Pancreas (tissue), 10 donors: ENCODE results near the gene PAPSS2. TPM values are rescaled to one million over a fixed set of nuclear protein-coding genes. Genes with fewer than 3 reads are reported as not detected.

Experiments
- ATAC-seq, 4 donors: fragments of 200-7000 bp; cut with Tn5 transposase; one replicate each; pipeline versions ENCODE4 v1.8.0 to v1.9.1; 2020; ENCODE audit warnings: mild to moderate bottlenecking in 4 of 4, moderate library complexity in 4 of 4
- DNase-seq, 6 donors: peaks; one replicate each; pipeline ENCODE4 v3.0.0-alpha.2; 2020
- FAIRE-seq: peaks from 2 replicates; lab custom pipeline; 2012; peaks lifted over from hg19 to GRCh38; lab: Jason Lieb, UNC
- H3K27ac ChIP-seq, 4 donors: fragments of 200-600 bp; sonication (generic); 1 replicate in 3 of 4; 2 replicates in 1 of 4; pipeline versions ENCODE4 v1.5.0 to v1.8.0; 2020
- H3K27me3 ChIP-seq, 4 donors: fragments of 200-600 bp; one replicate each; pipeline ENCODE4 v1.8.0; 2021
- H3K36me3 ChIP-seq, 3 donors: fragments of 200-600 bp; sonication (generic) in 1 of 3; one replicate each; pipeline versions ENCODE4 v1.5.0 to v1.8.0; 2020 to 2021
- H3K4me1 ChIP-seq, 3 donors: fragments of 200-600 bp; one replicate each; pipeline ENCODE4 v1.8.0; 2021
- H3K4me3 ChIP-seq, 4 donors: fragments of 200-600 bp; sonication (generic) in 2 of 4; one replicate each; pipeline versions ENCODE4 v1.5.0 to v1.8.0; 2020 to 2021
- H3K9me3 ChIP-seq, 4 donors: fragments of 200-600 bp; one replicate each; pipeline ENCODE4 v1.8.0; 2021
- CTCF ChIP-seq, 4 donors: fragments of 200-600 bp; sonication (generic) in 3 of 4; IDR thresholded peaks; one replicate each; pipeline versions ENCODE4 v1.5.0 to v1.8.0; 2021; ENCODE audit warnings: antibody characterized with exemption in 4 of 4
- WGBS, 2 donors: extraction: QIAGEN DNeasy Blood & Tissue Kit; methylation state at CpG; one replicate each; pipeline ENCODE4 v1.1.7; 2013; 5-methylcytosine and 5-hydroxymethylcytosine counted together
- intact Hi-C, 3 donors: fragments of 100-400 bp; cut with DNase I; formaldehyde crosslinking; loops; one replicate each; pipeline versions ENCODE4 v1.11.1 to v1.14.2; 2022
- polyA plus RNA-seq, 2 donors: library from polyadenylated mRNA; stranded (reverse); fragments of 200-250 nt; gene quantifications; one replicate each; pipeline ENCODE4 v1.2.3, GENCODE V29; 2013
- total RNA-seq, 6 donors: library from RNA; stranded (reverse); fragmentation: NEBNext Ultra II Directional in 4 of 6; extraction: Animal tissue kit (Norgen Biotek cat#: 25700) in 4 of 6; gene quantifications; one replicate each; pipeline versions ENCODE4 v1.2.1 to v1.2.4, GENCODE V29; 2021 to 2023
- donor health status: healthy with polysubstance abuse.
- donor health status: DM: no; HTN: no; CAD: no; lungs with moderate emphysema.
- donor health status: DM: no; HTN: no; CAD: no.
- donor health status: control.
- donor health status: control.
- donor health status: Bipolar disorder and iron deficiency.
- donor health status: DM: yes; HTN: yes; CAD: no.
- donor health status: DM: no; HTN: no; CAD: no.
- donor health status: DM: no; HTN: no; CAD: no.
- donor health status: DM: yes; HTN: yes; CAD: no.

PAPSS2 gene
- total and polyA plus RNA-seq, 8 donors: 10.0 to 54.7 (median 39.9) TPM

GRCh38 chr10:87656431-87657072 lies 3.1 kb upstream of the PAPSS2 start:
- DNase-seq: no peak
- no peak overlapping the region for H3K4me3 ChIP-seq
- H3K4me1 ChIP-seq: peaks cover 5% of the 10 kb centered on the region in 3 donors
- peak overlapping the region in 1 of 4 donors; percentile 43 for H3K27ac ChIP-seq
- TF ChIP-seq CTCF (IDR thresholded peaks at IDR 0.05): peak; percentile 47 to 66 (median 62)
- no peaks in the 10 kb centered on the region for H3K36me3 ChIP-seq
- ATAC-seq: no peak
- no peaks in the 10 kb centered on the region for H3K27me3 ChIP-seq
- WGBS, 2 donors: 43 to 47% methylated on average over 4 of the region's 4 CpGs
- FAIRE-seq: no peak
- intact Hi-C loops: loop anchor here in 2 of 3 donors (5.0 to 10.0 kb wide), 2 partner anchors 81 to 122 kb away; no protein-coding TSS in a partner anchor
- H3K9me3 ChIP-seq: no peaks in the 10 kb centered on the region

- DNase-seq (no peak), FAIRE-seq (no peak), ATAC-seq (no peak)
- intact Hi-C loops: loop anchor here in 2 of 3 donors (5.0 to 10.0 kb wide), 2 partner anchors 80 to 123 kb away; no protein-coding TSS in a partner anchor
- 80 to 82% methylated on average over 5 of the region's 5 CpGs for WGBS, 2 donors
- Histone ChIP-seq H3K27ac (peak overlapping the region in 1 of 4 donors; percentile 43), H3K27me3 (no peaks in the 10 kb centered on the region), H3K9me3 (no peaks in the 10 kb centered on the region), H3K4me3 (no peak overlapping the region), H3K4me1 (peaks cover 5 to 9% (median 5%) of the 10 kb centered on the region in 3 donors), H3K36me3 (no peaks in the 10 kb centered on the region)
- no peak for TF ChIP-seq CTCF (IDR thresholded peaks at IDR 0.05)
Measured at GRCh38 chr10:87657371-87657770, 2.3 kb upstream of the PAPSS2 start.

GRCh38 chr10:87658321-87658795 lies 1.3 kb upstream of the PAPSS2 start:
- Histone ChIP-seq H3K27ac (peak overlapping the region in 1 of 4 donors; percentile 28), H3K4me3 (no peak overlapping the region), H3K9me3 (no peaks in the 10 kb centered on the region), H3K4me1 (peaks cover 5 to 12% (median 5%) of the 10 kb centered on the region in 3 donors), H3K27me3 (no peaks in the 10 kb centered on the region), H3K36me3 (no peaks in the 10 kb centered on the region)
- intact Hi-C loops: loop anchor here in 2 of 3 donors (5.0 to 10.0 kb wide), 2 partner anchors 79 to 124 kb away; no protein-coding TSS in a partner anchor
- no peak for FAIRE-seq
- DNase-seq: no peak
- no peak for TF ChIP-seq CTCF (IDR thresholded peaks at IDR 0.05)
- no peak for ATAC-seq
- WGBS, 2 donors: 58 to 63% methylated on average over 5 of the region's 5 CpGs

GRCh38 chr10:87658858-87659555 lies 671 bp upstream of the PAPSS2 start:
- no peaks in the 10 kb centered on the region for H3K27me3 ChIP-seq
- FAIRE-seq (no peak), ATAC-seq (peak in 1 of 4 donors; percentile 21), DNase-seq (no peak)
- H3K9me3 ChIP-seq: no peaks in the 10 kb centered on the region
- WGBS, 2 donors: 70 to 75% methylated on average over 13 to 15 of the region's 15 CpGs
- H3K4me3 ChIP-seq: peak overlapping the region; percentile 33 to 90 (median 78)
- H3K4me1 ChIP-seq: peaks cover 3 to 9% (median 7%) of the 10 kb centered on the region in 3 donors
- no peak for TF ChIP-seq CTCF (IDR thresholded peaks at IDR 0.05)
- H3K27ac ChIP-seq: peak overlapping the region; percentile 58 to 89 (median 76)
- intact Hi-C loops: loop anchor here in 2 of 3 donors (5.0 to 10.0 kb wide), 2 partner anchors 78 to 124 kb away; no protein-coding TSS in a partner anchor
- H3K36me3 ChIP-seq: no peaks in the 10 kb centered on the region
